Keratinocyte (primary cell): ENCODE measurements around the gene FBXO41. TPM values are rescaled to one million over a fixed set of nuclear protein-coding genes. Genes with fewer than 3 reads are reported as not detected.
A peak's percentile ranks its signal among the peaks of the same experiment; 100 is the strongest.

Source experiments
- DNase-seq: peaks from one replicate; pipeline ENCODE4 v3.0.0-alpha.2; 2011; ENCODE audit warnings: low read depth, missing footprints, low spot score
- FAIRE-seq: peaks from 2 replicates; lab custom pipeline; 2011; peaks lifted over from hg19 to GRCh38; lab: Jason Lieb, UNC
- H2AFZ ChIP-seq: 2 replicates; pipeline ENCODE4 v1.6.0; 2012; ENCODE audit warnings: low read length, control low read depth, inconsistent platforms; ENCODE audit not compliant: control insufficient read depth
- H3K27ac ChIP-seq: 2 replicates; pipeline ENCODE4 v1.5.1; 2011; ENCODE audit warnings: low read length; ENCODE audit not compliant: control insufficient read depth, insufficient read depth
- H3K27me3 ChIP-seq: 3 replicates; pipeline ENCODE4 v1.6.0; 2011; ENCODE audit warnings: low read length; ENCODE audit not compliant: control insufficient read depth, insufficient read depth; ENCODE audit errors: extremely low read depth
- H3K36me3 ChIP-seq, 2 experiments: 2 replicates in 1 of 2; 3 replicates in 1 of 2; pipeline ENCODE4 v1.5.1; 2011; ENCODE audit warnings: low read length in 2 of 2, mild to moderate bottlenecking in 1 of 2; ENCODE audit not compliant: control insufficient read depth in 2 of 2, insufficient read depth in 2 of 2; ENCODE audit errors: extremely low read depth in 1 of 2
- H3K4me1 ChIP-seq: 3 replicates; pipeline ENCODE4 v1.5.1; 2011; ENCODE audit warnings: low read length; ENCODE audit not compliant: control insufficient read depth, insufficient read depth; ENCODE audit errors: extremely low read depth
- H3K4me2 ChIP-seq: 3 replicates; pipeline ENCODE4 v1.6.0; 2011; ENCODE audit warnings: low read depth, low read length; ENCODE audit not compliant: control insufficient read depth, insufficient read depth; ENCODE audit errors: extremely low read depth
- H3K4me3 ChIP-seq, 3 experiments: fragments of 200-600 bp in 1 of 3; sonication (generic) in 1 of 3; 2 replicates in 2 of 3; 3 replicates in 1 of 3; pipeline ENCODE4 v1.5.1; 2011 to 2016; ENCODE audit warnings: low read length in 3 of 3, mild to moderate bottlenecking in 3 of 3, control low read depth in 2 of 3, inconsistent platforms in 1 of 3, low read depth in 1 of 3, mixed read lengths in 1 of 3, mixed run types in 1 of 3, moderate library complexity in 1 of 3; ENCODE audit not compliant: control insufficient read depth in 2 of 3, insufficient read depth in 2 of 3; ENCODE audit errors: extremely low read depth in 1 of 3
- H3K79me2 ChIP-seq: 2 replicates; pipeline ENCODE4 v1.6.0; 2012; ENCODE audit warnings: low read length; ENCODE audit not compliant: control insufficient read depth, insufficient read depth
- H3K9ac ChIP-seq: 3 replicates; pipeline ENCODE4 v1.6.0; 2011; ENCODE audit warnings: low read length; ENCODE audit not compliant: control insufficient read depth, insufficient read depth; ENCODE audit errors: extremely low read depth
- H3K9me1 ChIP-seq: 3 replicates; pipeline ENCODE4 v1.6.0; 2011; ENCODE audit warnings: low read length; ENCODE audit not compliant: control insufficient read depth, insufficient read depth; ENCODE audit errors: extremely low read depth
- H3K9me3 ChIP-seq: 2 replicates; pipeline ENCODE4 v1.5.1; 2012; ENCODE audit warnings: low read depth, low read length; ENCODE audit not compliant: control insufficient read depth
- H4K20me1 ChIP-seq: 3 replicates; pipeline ENCODE4 v1.6.0; 2011; ENCODE audit warnings: low read length; ENCODE audit not compliant: control insufficient read depth, insufficient read depth; ENCODE audit errors: extremely low read depth
- CTCF ChIP-seq, 3 experiments: IDR thresholded peaks in 1 of 3; conservative IDR thresholded peaks in 1 of 3; optimal IDR thresholded peaks in 1 of 3; 2 replicates in 2 of 3; 3 replicates in 1 of 3; pipeline versions ENCODE3 to v1.5.1; 2011; ENCODE audit warnings: low read length in 3 of 3, mild to moderate bottlenecking in 3 of 3, moderate library complexity in 2 of 3, control low read depth in 1 of 3, inconsistent platforms in 1 of 3; ENCODE audit not compliant: insufficient read depth in 2 of 3; ENCODE audit errors: extremely low read depth in 1 of 3
- EZH2 ChIP-seq: IDR thresholded peaks from one replicate; pipeline ENCODE4 v1.6.1; 2012; ENCODE audit warnings: inconsistent platforms, mild to moderate bottlenecking, low read length, moderate library complexity
- dilution Hi-C: fragments of 300-500 bp; cut with MboI; formaldehyde crosslinking; loops from one replicate; pipeline ENCODE4 v1.7.0; 2020; ENCODE audit warnings: low sequenced_read_pairs; ENCODE audit not compliant: extremely low pct_ligation_motif_present
- polyA minus RNA-seq, 3 experiments: library from RNA; depleted of rRNA, polyadenylated mRNA; stranded (reverse); fragments of >200 nt; gene quantifications; 1 replicate in 1 of 3; 2 replicates in 1 of 3; 3 replicates in 1 of 3; pipeline ENCODE4 v1.2.3, GENCODE V29; 2011
- polyA plus RNA-seq, 5 experiments: library from polyadenylated mRNA; depleted of rRNA in 3 of 5; stranded (reverse) in 3 of 5; stranded (forward) in 1 of 5; unstranded in 1 of 5; fragments of >200 nt; gene quantifications; 1 replicate in 1 of 5; 2 replicates in 3 of 5; 3 replicates in 1 of 5; pipeline versions ENCODE4 v1.2.1 to v1.2.3, GENCODE V29; 2011 to 2012; ENCODE audit warnings: missing spikeins in 2 of 5, low read depth in 1 of 5, low replicate concordance in 1 of 5

The FBXO41 gene, protein sequence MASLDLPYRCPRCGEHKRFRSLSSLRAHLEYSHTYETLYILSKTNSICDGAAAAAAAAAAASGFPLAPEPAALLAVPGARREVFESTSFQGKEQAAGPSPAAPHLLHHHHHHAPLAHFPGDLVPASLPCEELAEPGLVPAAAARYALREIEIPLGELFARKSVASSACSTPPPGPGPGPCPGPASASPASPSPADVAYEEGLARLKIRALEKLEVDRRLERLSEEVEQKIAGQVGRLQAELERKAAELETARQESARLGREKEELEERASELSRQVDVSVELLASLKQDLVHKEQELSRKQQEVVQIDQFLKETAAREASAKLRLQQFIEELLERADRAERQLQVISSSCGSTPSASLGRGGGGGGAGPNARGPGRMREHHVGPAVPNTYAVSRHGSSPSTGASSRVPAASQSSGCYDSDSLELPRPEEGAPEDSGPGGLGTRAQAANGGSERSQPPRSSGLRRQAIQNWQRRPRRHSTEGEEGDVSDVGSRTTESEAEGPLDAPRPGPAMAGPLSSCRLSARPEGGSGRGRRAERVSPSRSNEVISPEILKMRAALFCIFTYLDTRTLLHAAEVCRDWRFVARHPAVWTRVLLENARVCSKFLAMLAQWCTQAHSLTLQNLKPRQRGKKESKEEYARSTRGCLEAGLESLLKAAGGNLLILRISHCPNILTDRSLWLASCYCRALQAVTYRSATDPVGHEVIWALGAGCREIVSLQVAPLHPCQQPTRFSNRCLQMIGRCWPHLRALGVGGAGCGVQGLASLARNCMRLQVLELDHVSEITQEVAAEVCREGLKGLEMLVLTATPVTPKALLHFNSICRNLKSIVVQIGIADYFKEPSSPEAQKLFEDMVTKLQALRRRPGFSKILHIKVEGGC
- polyA plus RNA-seq (4.1 to 5.2 TPM (median 4.5 TPM) in 3 replicates), polyA minus RNA-seq (6.4 to 7.6 TPM (median 7.3 TPM) in 3 replicates)
- polyA plus RNA-seq (2011; ENCODE audit: low read depth): 0.27 TPM
- 3.4 and 4.3 TPM in 2 replicates for polyA plus RNA-seq (2011; cell fraction: cytosol; rRNA removed)
- polyA plus RNA-seq (2011; cell fraction: nucleus; rRNA removed): 14.0 and 19.2 TPM in 2 replicates
- polyA plus RNA-seq (2012; ENCODE audit: low replicate concordance): 1.9 and 5.2 TPM in 2 replicates
- 10.6 TPM for polyA minus RNA-seq (2011; cell fraction: cytosol; rRNA and poly(A)+ RNA removed)
- 7.9 and 12.0 TPM in 2 replicates for polyA minus RNA-seq (2011; cell fraction: nucleus; rRNA and poly(A)+ RNA removed)

GRCh38 chr2:73284296-73285158 lies at the start of gene FBXO41:
TSS of gene FBXO41 (minus strand) at chr2:73284478. CDS start at chr2:73269630, 14,848 bp downstream.
- no peak for DNase-seq
- Histone ChIP-seq H3K9ac (peak within 1 kb of the TSS; percentile 70), H4K20me1 (peaks cover 2% of the 10 kb centered on the region), H3K79me2 (peaks cover 4% of the 10 kb centered on the region), H3K27me3 (peaks cover 15% of the 10 kb centered on the region), H3K27ac (no peak within 1 kb of the TSS), H2AFZ (peak within 1 kb of the TSS; percentile 71), H3K9me3 (no peaks in the 10 kb centered on the region), H3K9me1 (peaks cover 2% of the 10 kb centered on the region), H3K4me1 (peaks cover 9% of the 10 kb centered on the region), H3K4me2 (peak within 1 kb of the TSS; percentile 80), H3K36me3 (no peaks in the 10 kb centered on the region), H3K4me3 (peak within 1 kb of the TSS; percentile 58 to 71 (median 71))
- dilution Hi-C loops: no loop called here
- FAIRE-seq: no peak
- TF ChIP-seq CTCF (optimal IDR thresholded peaks at IDR 0.05 in 1 of 3, IDR thresholded peaks at IDR 0.05 in 1 of 3, conservative IDR thresholded peaks at IDR 0.05 in 1 of 3; ENCODE audit: extremely low read depth in 1 of 3, insufficient read depth in 2 of 3, low read length in 3 of 3): no peak
- no peak for TF ChIP-seq EZH2

- DNase-seq (no peak), FAIRE-seq (no peak)
- H3K27me3 ChIP-seq: no peaks in the 10 kb centered on the region
- dilution Hi-C loops: no loop called here
- H3K4me1 ChIP-seq: no peaks in the 10 kb centered on the region
- H3K9me3 ChIP-seq: no peaks in the 10 kb centered on the region
- no peaks in the 10 kb centered on the region for H3K36me3 ChIP-seq
- no peak overlapping the region for H3K4me2 ChIP-seq
- no peak overlapping the region for H2AFZ ChIP-seq
- H3K9me1 ChIP-seq: no peaks in the 10 kb centered on the region
- no peaks in the 10 kb centered on the region for H4K20me1 ChIP-seq
- no peak overlapping the region for H3K27ac ChIP-seq
- no peak overlapping the region for H3K9ac ChIP-seq
- no peak overlapping the region for H3K4me3 ChIP-seq
- no peak for TF ChIP-seq EZH2
- TF ChIP-seq CTCF (optimal IDR thresholded peaks at IDR 0.05 in 1 of 3, IDR thresholded peaks at IDR 0.05 in 1 of 3, conservative IDR thresholded peaks at IDR 0.05 in 1 of 3; ENCODE audit: extremely low read depth in 1 of 3, insufficient read depth in 2 of 3, low read length in 3 of 3): no peak
- no peaks in the 10 kb centered on the region for H3K79me2 ChIP-seq
Observed at GRCh38 chr2:73334045-73334444, 49.8 kb upstream of the FBXO41 start.
